A549 (cell line): Measurements from ENCODE around the gene GZMM. TPM values are rescaled to one million over a fixed set of nuclear protein-coding genes. Genes with fewer than 3 reads are reported as not detected.

Experiments used
- ATAC-seq, 2 experiments: fragments of 200-7000 bp in 1 of 2; fragments of >200 bp in 1 of 2; cut with Nextera tagmentation in 1 of 2; cut with Tn5 transposase in 1 of 2; 3 replicates each; pipeline versions ENCODE4 v1.8.0 to v1.9.1; 2018 to 2020; ENCODE audit warnings: mild to moderate bottlenecking in 1 of 2, moderate library complexity in 1 of 2
- CTCF ChIA-PET: fragments of 300-600 bp; sonication (Branson Sonifier 250); formaldehyde crosslinking; extraction: SDS; loops from one replicate; lab custom pipeline; 2021; ENCODE audit warnings: antibody characterized with exemption, inconsistent platforms; lab: Yijun Ruan, JAX
- POLR2A ChIA-PET: fragments of 350-600 bp; formaldehyde crosslinking; extraction: SDS; loops from one replicate; lab custom pipeline; 2021; ENCODE audit warnings: antibody characterized with exemption, inconsistent platforms; lab: Yijun Ruan, JAX
- DNase-seq, 2 experiments: peaks; one replicate each; pipeline versions ENCODE4 v3.0.0 to v3.0.0-alpha.2; 2011 to 2016; ENCODE audit warnings: low read depth in 1 of 2, low spot score in 1 of 2
- FAIRE-seq: peaks from 2 replicates; lab custom pipeline; 2011; peaks lifted over from hg19 to GRCh38; lab: Jason Lieb, UNC
- H3K27ac ChIP-seq, 2 experiments: fragments of >200 bp; sonication (Bioruptor Twin); formaldehyde crosslinking; 3 replicates each; pipeline ENCODE4 v1.5.1; 2016 to 2017
- H3K4me1 ChIP-seq: fragments of >200 bp; sonication (Bioruptor Twin); formaldehyde crosslinking; 3 replicates; pipeline ENCODE4 v1.6.1; 2016
- H3K4me2 ChIP-seq: fragments of >200 bp; sonication (Bioruptor Twin); formaldehyde crosslinking; 3 replicates; pipeline ENCODE4 v1.6.1; 2016
- H3K4me3 ChIP-seq: fragments of >200 bp; sonication (Bioruptor Twin); formaldehyde crosslinking; 3 replicates; pipeline ENCODE4 v1.5.1; 2016
- H3K9me3 ChIP-seq: fragments of >200 bp; sonication (Bioruptor Twin); formaldehyde crosslinking; 3 replicates; pipeline ENCODE4 v1.6.1; 2016
- BHLHE40 ChIP-seq: IDR thresholded peaks from 2 replicates; pipeline ENCODE4 v1.6.1; 2012; ENCODE audit warnings: low read depth, low read length, inconsistent platforms
- CBX2 ChIP-seq: fragments of 200-600 bp; sonication (generic); IDR thresholded peaks from 2 replicates; pipeline ENCODE4 v1.6.1; 2016; ENCODE audit warnings: low read depth, mild to moderate bottlenecking, borderline replicate concordance
- CTCF ChIP-seq: fragments of >200 bp; sonication (Bioruptor Twin); formaldehyde crosslinking; IDR thresholded peaks from 3 replicates; pipeline ENCODE4 v1.5.1; 2016
- E2F6 ChIP-seq: IDR thresholded peaks from 2 replicates; pipeline ENCODE4 v1.6.1; 2012; ENCODE audit warnings: low read depth, borderline replicate concordance
- ELK1 ChIP-seq: fragments of 150-350 bp; IDR thresholded peaks from 2 replicates; pipeline ENCODE4 v1.6.1; 2014; ENCODE audit warnings: low read depth, mild to moderate bottlenecking, low read length
- ESRRA ChIP-seq: fragments of 150-350 bp; IDR thresholded peaks from 2 replicates; pipeline ENCODE4 v1.6.1; 2014; ENCODE audit warnings: mild to moderate bottlenecking, low read length, borderline replicate concordance
- FOSB ChIP-seq: fragments of 250-450 bp; sonication (Bioruptor Pico); IDR thresholded peaks from 2 replicates; pipeline ENCODE4 v1.5.0; 2020; ENCODE audit warnings: mild to moderate bottlenecking, moderate library complexity
- FOSL2 ChIP-seq, 2 experiments: fragments of 450-650 bp in 1 of 2; fragments of >200 bp in 1 of 2; sonication (Bioruptor Twin) in 1 of 2; formaldehyde crosslinking; IDR thresholded peaks; 2 replicates each; pipeline versions ENCODE4 v1.5.0 to v1.6.1; 2016 to 2020; ENCODE audit warnings: mild to moderate bottlenecking in 1 of 2, moderate library complexity in 1 of 2
- HMGXB4 ChIP-seq: fragments of 250-450 bp; sonication (Bioruptor Pico); IDR thresholded peaks from 2 replicates; pipeline ENCODE4 v1.5.0; 2021; ENCODE audit warnings: mild to moderate bottlenecking, moderate library complexity, borderline replicate concordance
- HOXB13 ChIP-seq: fragments of 250-450 bp; sonication (Bioruptor Pico); IDR thresholded peaks from 2 replicates; pipeline ENCODE4 v1.5.0; 2020; ENCODE audit warnings: low read depth, mild to moderate bottlenecking, moderate library complexity
- KDM5A ChIP-seq: fragments of 200-600 bp; sonication (generic); IDR thresholded peaks from 2 replicates; pipeline ENCODE4 v1.6.1; 2016; ENCODE audit warnings: antibody characterized with exemption, mild to moderate bottlenecking
- MAX ChIP-seq: IDR thresholded peaks from 2 replicates; pipeline ENCODE4 v1.6.1; 2012
- MAZ ChIP-seq: fragments of 150-350 bp; IDR thresholded peaks from 2 replicates; pipeline ENCODE4 v1.6.1; 2014; ENCODE audit warnings: antibody characterized with exemption, low read depth, low read length, borderline replicate concordance
- NR3C1 ChIP-seq: fragments of >200 bp; sonication (Bioruptor Twin); formaldehyde crosslinking; IDR thresholded peaks from 3 replicates; pipeline ENCODE4 v1.6.1; 2017
- PBX3 ChIP-seq: IDR thresholded peaks from 2 replicates; pipeline ENCODE4 v1.6.1; 2012
- PHF8 ChIP-seq: fragments of 200-600 bp; sonication (generic); IDR thresholded peaks from 2 replicates; pipeline ENCODE4 v1.6.1; 2016; ENCODE audit warnings: low read depth, mild to moderate bottlenecking, antibody characterized with exemption, moderate library complexity, borderline replicate concordance
- POLR2A ChIP-seq: IDR thresholded peaks from 2 replicates; pipeline ENCODE4 v1.6.1; 2012; ENCODE audit warnings: mild to moderate bottlenecking, low read length
- RAD21 ChIP-seq, 2 experiments: fragments of >200 bp in 1 of 2; sonication (Bioruptor Twin) in 1 of 2; formaldehyde crosslinking in 1 of 2; IDR thresholded peaks in 1 of 2; conservative IDR thresholded peaks in 1 of 2; 2 replicates in 1 of 2; 3 replicates in 1 of 2; pipeline ENCODE4 v1.6.1; 2012 to 2018; ENCODE audit warnings: inconsistent platforms in 1 of 2
- RARB ChIP-seq: fragments of 250-450 bp; sonication (Bioruptor Pico); IDR thresholded peaks from 2 replicates; pipeline ENCODE4 v1.8.0; 2021; ENCODE audit warnings: mild to moderate bottlenecking, moderate library complexity
- RFX5 ChIP-seq: fragments of 450-650 bp; IDR thresholded peaks from 2 replicates; pipeline ENCODE4 v1.7.1; 2014; ENCODE audit warnings: antibody characterized with exemption, mild to moderate bottlenecking, moderate library complexity
- SMC3 ChIP-seq: fragments of >200 bp; sonication (Bioruptor Twin); formaldehyde crosslinking; IDR thresholded peaks from 3 replicates; pipeline ENCODE4 v1.6.1; 2018; ENCODE audit warnings: inconsistent platforms
- ZFP36 ChIP-seq: fragments of 450-650 bp; IDR thresholded peaks from 2 replicates; pipeline ENCODE4 v1.6.1; 2014; ENCODE audit warnings: borderline replicate concordance; ENCODE audit not compliant: partially characterized antibody
- ZSCAN20 ChIP-seq: fragments of 250-450 bp; sonication (Bioruptor Pico); IDR thresholded peaks from 2 replicates; pipeline ENCODE4 v1.8.0; 2022; ENCODE audit warnings: mild to moderate bottlenecking, moderate library complexity
- WGBS: methylation state at CpG from one replicate; pipeline ENCODE4 v1.1.6; 2017; ENCODE audit errors: missing lambda C conversion rate; 5-methylcytosine and 5-hydroxymethylcytosine counted together
- polyA plus RNA-seq, 4 experiments: library from polyadenylated mRNA; depleted of rRNA in 3 of 4; stranded (reverse); fragments of >200 nt; fragmentation: RNase III in 1 of 4; extraction: RNeasy Plus Mini Kit Qiagen cat#74134 plus additional on column Dnase treatment in 1 of 4; gene quantifications; 2 replicates in 3 of 4; 3 replicates in 1 of 4; pipeline ENCODE4 v1.2.3, GENCODE V29; 2011 to 2017
- TF ChIP-seq, protein P1 (sequence below): fragments of 450-650 bp; IDR thresholded peaks from 2 replicates; pipeline ENCODE4 v1.6.1; 2014; ENCODE audit warnings: antibody characterized with exemption

The GZMM gene
- polyA plus RNA-seq, 2 of the 4 experiments (the other 2 are of a cell fraction), result not detected

DNA sequence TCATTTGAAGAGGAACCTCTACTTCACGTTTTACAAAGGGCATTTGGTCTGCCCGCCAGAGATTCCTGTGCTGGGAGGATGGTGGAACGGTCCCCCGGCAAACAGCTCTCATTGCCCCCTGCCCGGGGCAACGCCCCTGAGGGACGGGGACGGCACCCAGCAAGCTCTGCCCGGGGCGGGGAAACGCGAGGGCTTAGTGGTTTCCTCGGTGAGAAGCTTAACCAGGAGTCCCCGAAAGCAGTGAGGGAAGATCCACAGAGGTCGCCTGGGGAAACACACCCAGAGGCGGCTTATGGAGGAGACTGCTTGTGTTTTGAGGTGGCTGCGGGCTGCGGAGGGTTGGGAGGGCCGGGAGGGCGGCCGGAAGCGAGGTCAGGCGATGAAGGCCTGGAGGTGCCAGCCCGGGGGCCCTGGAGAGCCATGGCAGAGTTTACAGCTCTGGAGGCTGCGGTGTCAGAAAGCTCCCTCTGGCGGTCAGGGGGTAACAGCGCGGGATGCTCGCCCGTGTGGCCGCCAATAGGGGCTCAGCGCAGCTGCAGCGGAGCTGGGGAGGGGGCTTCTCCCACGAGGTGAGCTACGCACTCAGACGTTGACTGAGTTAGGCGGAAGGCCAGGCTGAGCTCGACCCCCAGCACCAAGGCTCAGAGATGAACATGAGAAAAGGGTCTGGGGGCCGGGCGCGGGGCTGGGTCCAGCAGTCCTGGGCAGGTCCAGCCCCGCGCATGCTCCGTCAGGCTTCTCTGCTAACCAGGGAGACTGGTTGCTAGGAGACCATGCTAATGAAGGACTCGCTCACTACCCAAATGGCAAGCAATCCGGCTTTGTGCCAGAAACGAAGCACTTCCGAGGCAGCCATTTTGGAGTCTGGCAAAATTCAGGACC is 37.2 kb upstream of the GZMM start:
- WGBS, result 12% methylated on average over 26 of the region's 48 CpGs
- FAIRE-seq, result no peak
- POLR2A ChIA-PET, result interaction anchor here (0.6 to 1.6 kb wide), 7 partner anchors 11 to 127 kb away, joined by 3 to 9 read pairs (median 4); partner anchors contain the start of genes CDC34 and POLRMT

More for the DNA sequence above, 37.2 kb upstream of the GZMM start:
- peak overlapping the region; percentile 99 to 100 for H3K27ac ChIP-seq
- peak overlapping the region; percentile 99 for H3K4me3 ChIP-seq
- ATAC-seq (peak; percentile 81 to 87), DNase-seq (peak; percentile 95 to 99)
- H3K9me3 ChIP-seq, result no peaks in the 10 kb centered on the region
- TF ChIP-seq ZSCAN20 (CRISPR knock-in tag) (no peak), NR3C1 (no peak), MAX (peak; percentile 61; the same call in 1 of the 2 replicates), MAZ (no peak), POLR2A (peak; percentile 6; the same call in 1 of the 2 replicates), ZFP36 (no peak), FOSL2 (IDR thresholded peaks at IDR 0.05) (no peak), FOSL2 (CRISPR knock-in tag; IDR thresholded peaks at IDR 0.05) (no peak), HOXB13 (no peak), BHLHE40 (no peak), HMGXB4 (CRISPR knock-in tag) (no peak), SMC3 (peak; percentile 63), RARB (no peak), FOSB (CRISPR knock-in tag) (no peak), KDM5A (no peak), E2F6 (no peak; the same call in 1 of the 2 replicates), CBX2 (no peak), RAD21 (conservative IDR thresholded peaks at IDR 0.05 in 1 of 2, IDR thresholded peaks at IDR 0.05 in 1 of 2) (peak; percentile 50 to 57), RFX5 (no peak), CTCF (peak; percentile 69), ELK1 (no peak), ESRRA (no peak), PHF8 (peak; percentile 27; the same call in 1 of the 2 replicates), PBX3 (no peak)
- TF ChIP-seq, protein P1, sequence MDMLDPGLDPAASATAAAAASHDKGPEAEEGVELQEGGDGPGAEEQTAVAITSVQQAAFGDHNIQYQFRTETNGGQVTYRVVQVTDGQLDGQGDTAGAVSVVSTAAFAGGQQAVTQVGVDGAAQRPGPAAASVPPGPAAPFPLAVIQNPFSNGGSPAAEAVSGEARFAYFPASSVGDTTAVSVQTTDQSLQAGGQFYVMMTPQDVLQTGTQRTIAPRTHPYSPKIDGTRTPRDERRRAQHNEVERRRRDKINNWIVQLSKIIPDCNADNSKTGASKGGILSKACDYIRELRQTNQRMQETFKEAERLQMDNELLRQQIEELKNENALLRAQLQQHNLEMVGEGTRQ, result no peak
- peak overlapping the region; percentile 79 for H3K4me2 ChIP-seq
- peaks cover 4% of the 10 kb centered on the region; the same call in 1 of the 3 replicates for H3K4me1 ChIP-seq
- CTCF ChIA-PET, result interaction anchor here (0.6 to 2.8 kb wide), 17 partner anchors 8 to 129 kb away, joined by 3 to 17 read pairs (median 4); partner anchors contain the start of genes CDC34 and MADCAM1
